ENCODE measurements around the gene PABPC3.

DNA sequence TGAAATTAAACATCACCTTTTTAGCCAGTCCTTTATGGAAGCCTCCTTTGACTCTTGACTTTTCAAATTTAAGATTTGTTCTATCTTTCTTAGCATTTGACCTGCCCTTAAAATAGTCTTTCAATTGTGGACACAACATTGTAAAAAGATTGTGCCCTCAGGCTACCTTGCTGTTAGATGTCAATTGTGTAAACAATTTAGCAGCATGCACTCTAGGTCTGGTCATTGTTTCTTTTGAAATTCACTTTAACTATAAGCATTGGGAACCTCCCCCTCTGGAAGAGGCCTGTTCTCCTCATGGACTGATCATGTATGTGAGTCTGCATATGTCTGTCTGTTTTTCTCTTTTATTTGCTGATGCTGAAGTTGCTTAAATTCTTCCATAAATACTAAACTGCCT lies 31.5 kb upstream of the PABPC3 start:
- TF ChIP-seq POLR2A (IDR thresholded peaks at IDR 0.05) (no peak), POLR2AphosphoS5 (IDR thresholded peaks at IDR 0.05) (no peak)

All from upper lobe of left lung (tissue), 4 donors.